ENCODE results near the gene LRCH1. TPM values are rescaled to one million over a fixed set of nuclear protein-coding genes. Genes with fewer than 3 reads are reported as not detected.

LRCH1 gene
- polyA plus RNA-seq, 2 donors = 2.1 to 4.3 TPM

GRCh38 chr13:46617885-46618284 lies 64.9 kb downstream of the LRCH1 start:
- no peaks in the 10 kb centered on the region for H3K36me3 ChIP-seq (ENCODE audit: control insufficient read depth in 2 of 2, insufficient read depth in 2 of 2, low read length in 1 of 2)
- no peaks in the 10 kb centered on the region for H3K9me3 ChIP-seq (ENCODE audit: control insufficient read depth in 2 of 2, insufficient read depth in 1 of 2, low read depth in 1 of 2, low read length in 1 of 2)
- H3K27ac ChIP-seq (ENCODE audit: low read depth in 2 of 2, low read length in 1 of 2) = no peak overlapping the region
- peaks cover 0 to 6% of the 10 kb centered on the region in 2 donors for H3K4me1 ChIP-seq (ENCODE audit: control insufficient read depth in 2 of 2, insufficient read depth in 2 of 2, low read length in 1 of 2)
- no peak overlapping the region for H3K4me3 ChIP-seq (ENCODE audit: low read depth in 1 of 2, low read length in 2 of 2)
- H3K27me3 ChIP-seq (ENCODE audit: control insufficient read depth in 1 of 2, insufficient read depth in 2 of 2, low read length in 2 of 2) = no peaks in the 10 kb centered on the region
- WGBS, 2 donors = 97% methylated on average over 5 of the region's 5 CpGs

- no peaks in the 10 kb centered on the region for H3K27me3 ChIP-seq (ENCODE audit: control insufficient read depth in 1 of 2, insufficient read depth in 2 of 2, low read length in 2 of 2)
- H3K27ac ChIP-seq (ENCODE audit: low read depth in 2 of 2, low read length in 1 of 2) = no peak overlapping the region
- H3K4me3 ChIP-seq (ENCODE audit: low read depth in 1 of 2, low read length in 2 of 2) = no peak overlapping the region
- H3K36me3 ChIP-seq (ENCODE audit: control insufficient read depth in 2 of 2, insufficient read depth in 2 of 2, low read length in 1 of 2) = no peaks in the 10 kb centered on the region
- no peaks in the 10 kb centered on the region for H3K9me3 ChIP-seq (ENCODE audit: control insufficient read depth in 2 of 2, insufficient read depth in 1 of 2, low read depth in 1 of 2, low read length in 1 of 2)
- H3K4me1 ChIP-seq (ENCODE audit: control insufficient read depth in 2 of 2, insufficient read depth in 2 of 2, low read length in 1 of 2) = peaks cover 0 to 6% of the 10 kb centered on the region in 2 donors
- WGBS, 2 donors = 75 to 78% methylated on average over 3 of the region's 3 CpGs
Measured at GRCh38 chr13:46618694-46619254, 65.8 kb downstream of the LRCH1 start.

- peaks cover 0 to 6% of the 10 kb centered on the region in 2 donors for H3K4me1 ChIP-seq (ENCODE audit: control insufficient read depth in 2 of 2, insufficient read depth in 2 of 2, low read length in 1 of 2)
- no peaks in the 10 kb centered on the region for H3K27me3 ChIP-seq (ENCODE audit: control insufficient read depth in 1 of 2, insufficient read depth in 2 of 2, low read length in 2 of 2)
Measured at GRCh38 chr13:46620029-46620428, 67.1 kb downstream of the LRCH1 start.

GRCh38 chr13:46620471-46620870 lies 67.5 kb downstream of the LRCH1 start:
- no peaks in the 10 kb centered on the region for H3K36me3 ChIP-seq (ENCODE audit: control insufficient read depth in 2 of 2, insufficient read depth in 2 of 2, low read length in 1 of 2)
- H3K9me3 ChIP-seq (ENCODE audit: control insufficient read depth in 2 of 2, insufficient read depth in 1 of 2, low read depth in 1 of 2, low read length in 1 of 2) = no peaks in the 10 kb centered on the region
- 63 to 73% methylated on average over 2 of the region's 2 CpGs for WGBS, 2 donors
- H3K27me3 ChIP-seq (ENCODE audit: control insufficient read depth in 1 of 2, insufficient read depth in 2 of 2, low read length in 2 of 2) = no peaks in the 10 kb centered on the region
- H3K4me3 ChIP-seq (ENCODE audit: low read depth in 1 of 2, low read length in 2 of 2) = no peak overlapping the region
- peaks cover 0 to 6% of the 10 kb centered on the region in 2 donors for H3K4me1 ChIP-seq (ENCODE audit: control insufficient read depth in 2 of 2, insufficient read depth in 2 of 2, low read length in 1 of 2)
- H3K27ac ChIP-seq (ENCODE audit: low read depth in 2 of 2, low read length in 1 of 2) = no peak overlapping the region

More at GRCh38 chr13:46620029-46620428, 67.1 kb downstream of the LRCH1 start:
- Histone ChIP-seq H3K27ac (ENCODE audit: low read depth in 2 of 2, low read length in 1 of 2) (no peak overlapping the region), H3K9me3 (ENCODE audit: control insufficient read depth in 2 of 2, insufficient read depth in 1 of 2, low read depth in 1 of 2, low read length in 1 of 2) (no peaks in the 10 kb centered on the region), H3K36me3 (ENCODE audit: control insufficient read depth in 2 of 2, insufficient read depth in 2 of 2, low read length in 1 of 2) (no peaks in the 10 kb centered on the region), H3K4me3 (ENCODE audit: low read depth in 1 of 2, low read length in 2 of 2) (no peak overlapping the region)
- 88 to 92% methylated on average over 5 of the region's 5 CpGs for WGBS, 2 donors

- H3K36me3 ChIP-seq (ENCODE audit: control insufficient read depth in 2 of 2, insufficient read depth in 2 of 2, low read length in 1 of 2) = no peaks in the 10 kb centered on the region
- H3K4me1 ChIP-seq (ENCODE audit: control insufficient read depth in 2 of 2, insufficient read depth in 2 of 2, low read length in 1 of 2) = peaks cover 0 to 6% of the 10 kb centered on the region in 2 donors
- H3K27ac ChIP-seq (ENCODE audit: low read depth in 2 of 2, low read length in 1 of 2) = no peak overlapping the region
- H3K4me3 ChIP-seq (ENCODE audit: low read depth in 1 of 2, low read length in 2 of 2) = no peak overlapping the region
- H3K9me3 ChIP-seq (ENCODE audit: control insufficient read depth in 2 of 2, insufficient read depth in 1 of 2, low read depth in 1 of 2, low read length in 1 of 2) = no peaks in the 10 kb centered on the region
- WGBS, 2 donors = 95% methylated on average over 2 of the region's 2 CpGs
- no peaks in the 10 kb centered on the region for H3K27me3 ChIP-seq (ENCODE audit: control insufficient read depth in 1 of 2, insufficient read depth in 2 of 2, low read length in 2 of 2)
Measured at GRCh38 chr13:46621133-46621532, 68.2 kb downstream of the LRCH1 start.

GRCh38 chr13:46621792-46622629 lies 69.0 kb downstream of the LRCH1 start:
- Histone ChIP-seq H3K4me1 (ENCODE audit: control insufficient read depth in 2 of 2, insufficient read depth in 2 of 2, low read length in 1 of 2) (peaks cover 0 to 6% of the 10 kb centered on the region in 2 donors), H3K9me3 (ENCODE audit: control insufficient read depth in 2 of 2, insufficient read depth in 1 of 2, low read depth in 1 of 2, low read length in 1 of 2) (no peaks in the 10 kb centered on the region), H3K4me3 (ENCODE audit: low read depth in 1 of 2, low read length in 2 of 2) (no peak overlapping the region), H3K27me3 (ENCODE audit: control insufficient read depth in 1 of 2, insufficient read depth in 2 of 2, low read length in 2 of 2) (no peaks in the 10 kb centered on the region), H3K27ac (ENCODE audit: low read depth in 2 of 2, low read length in 1 of 2) (no peak overlapping the region), H3K36me3 (ENCODE audit: control insufficient read depth in 2 of 2, insufficient read depth in 2 of 2, low read length in 1 of 2) (no peaks in the 10 kb centered on the region)
- 38 to 55% methylated on average over 4 of the region's 4 CpGs for WGBS, 2 donors

GRCh38 chr13:46622630-46623256 lies 69.8 kb downstream of the LRCH1 start:
- Histone ChIP-seq H3K9me3 (ENCODE audit: control insufficient read depth in 2 of 2, insufficient read depth in 1 of 2, low read depth in 1 of 2, low read length in 1 of 2) (no peaks in the 10 kb centered on the region), H3K4me3 (ENCODE audit: low read depth in 1 of 2, low read length in 2 of 2) (no peak overlapping the region), H3K4me1 (ENCODE audit: control insufficient read depth in 2 of 2, insufficient read depth in 2 of 2, low read length in 1 of 2) (peaks cover 0 to 6% of the 10 kb centered on the region in 2 donors), H3K27ac (ENCODE audit: low read depth in 2 of 2, low read length in 1 of 2) (no peak overlapping the region), H3K36me3 (ENCODE audit: control insufficient read depth in 2 of 2, insufficient read depth in 2 of 2, low read length in 1 of 2) (no peaks in the 10 kb centered on the region), H3K27me3 (ENCODE audit: control insufficient read depth in 1 of 2, insufficient read depth in 2 of 2, low read length in 2 of 2) (no peaks in the 10 kb centered on the region)
- 15 to 27% methylated on average over 4 of the region's 4 CpGs for WGBS, 2 donors

- Histone ChIP-seq H3K9me3 (ENCODE audit: control insufficient read depth in 2 of 2, insufficient read depth in 1 of 2, low read depth in 1 of 2, low read length in 1 of 2) (no peaks in the 10 kb centered on the region), H3K27me3 (ENCODE audit: control insufficient read depth in 1 of 2, insufficient read depth in 2 of 2, low read length in 2 of 2) (no peaks in the 10 kb centered on the region), H3K27ac (ENCODE audit: low read depth in 2 of 2, low read length in 1 of 2) (no peak overlapping the region), H3K4me1 (ENCODE audit: control insufficient read depth in 2 of 2, insufficient read depth in 2 of 2, low read length in 1 of 2) (peaks cover 0 to 3% of the 10 kb centered on the region in 2 donors), H3K4me3 (ENCODE audit: low read depth in 1 of 2, low read length in 2 of 2) (no peak overlapping the region), H3K36me3 (ENCODE audit: control insufficient read depth in 2 of 2, insufficient read depth in 2 of 2, low read length in 1 of 2) (no peaks in the 10 kb centered on the region)
- WGBS, 2 donors = 81 to 84% methylated on average over 3 of the region's 3 CpGs
Measured at GRCh38 chr13:46624353-46624752, 71.4 kb downstream of the LRCH1 start.

- no peak overlapping the region for H3K27ac ChIP-seq (ENCODE audit: low read depth in 2 of 2, low read length in 1 of 2)
- H3K36me3 ChIP-seq (ENCODE audit: control insufficient read depth in 2 of 2, insufficient read depth in 2 of 2, low read length in 1 of 2) = no peaks in the 10 kb centered on the region
- WGBS, 2 donors = 91 to 95% methylated on average over 4 of the region's 4 CpGs
- H3K9me3 ChIP-seq (ENCODE audit: control insufficient read depth in 2 of 2, insufficient read depth in 1 of 2, low read depth in 1 of 2, low read length in 1 of 2) = no peaks in the 10 kb centered on the region
- H3K27me3 ChIP-seq (ENCODE audit: control insufficient read depth in 1 of 2, insufficient read depth in 2 of 2, low read length in 2 of 2) = no peaks in the 10 kb centered on the region
- no peak overlapping the region for H3K4me3 ChIP-seq (ENCODE audit: low read depth in 1 of 2, low read length in 2 of 2)
- peaks cover 0 to 3% of the 10 kb centered on the region in 2 donors for H3K4me1 ChIP-seq (ENCODE audit: control insufficient read depth in 2 of 2, insufficient read depth in 2 of 2, low read length in 1 of 2)
Measured at GRCh38 chr13:46624821-46625220, 71.9 kb downstream of the LRCH1 start.
